ENCODE results near the gene TRAPPC10. TPM values are rescaled to one million over a fixed set of nuclear protein-coding genes. Genes with fewer than 3 reads are reported as not detected.

The TRAPPC10 gene
- total RNA-seq, 4 donors from 2014 or later = 26.0 to 40.3 (median 30.9) TPM

GRCh38 chr21:43988506-43989230 lies 23.4 kb upstream of the TRAPPC10 start:
- TF ChIP-seq CTCF (IDR thresholded peaks at IDR 0.05; ENCODE audit: low read depth) = no peak

DNA sequence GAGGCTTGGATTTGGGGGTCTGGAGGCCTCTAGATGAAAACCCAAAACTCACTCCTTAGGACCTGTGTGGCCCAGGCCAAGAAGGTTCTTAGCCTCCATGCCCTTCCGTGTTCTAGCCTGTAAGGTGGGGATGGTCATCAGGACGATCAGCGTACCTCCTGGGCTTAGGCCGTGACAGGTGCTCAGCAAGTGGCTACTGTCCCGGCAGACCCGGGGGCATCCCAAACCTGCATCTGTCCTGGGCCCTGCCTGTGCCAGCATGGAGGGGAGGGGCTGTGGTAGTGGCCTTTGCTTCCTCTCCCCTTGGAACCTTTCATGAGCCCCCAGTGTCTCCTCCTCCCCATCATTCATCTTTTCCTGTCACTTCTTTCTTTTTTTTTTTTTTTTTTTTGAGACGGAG lies 22.7 kb upstream of the TRAPPC10 start:
- TF ChIP-seq CTCF (IDR thresholded peaks at IDR 0.05; ENCODE audit: low read depth) = no peak

DNA sequence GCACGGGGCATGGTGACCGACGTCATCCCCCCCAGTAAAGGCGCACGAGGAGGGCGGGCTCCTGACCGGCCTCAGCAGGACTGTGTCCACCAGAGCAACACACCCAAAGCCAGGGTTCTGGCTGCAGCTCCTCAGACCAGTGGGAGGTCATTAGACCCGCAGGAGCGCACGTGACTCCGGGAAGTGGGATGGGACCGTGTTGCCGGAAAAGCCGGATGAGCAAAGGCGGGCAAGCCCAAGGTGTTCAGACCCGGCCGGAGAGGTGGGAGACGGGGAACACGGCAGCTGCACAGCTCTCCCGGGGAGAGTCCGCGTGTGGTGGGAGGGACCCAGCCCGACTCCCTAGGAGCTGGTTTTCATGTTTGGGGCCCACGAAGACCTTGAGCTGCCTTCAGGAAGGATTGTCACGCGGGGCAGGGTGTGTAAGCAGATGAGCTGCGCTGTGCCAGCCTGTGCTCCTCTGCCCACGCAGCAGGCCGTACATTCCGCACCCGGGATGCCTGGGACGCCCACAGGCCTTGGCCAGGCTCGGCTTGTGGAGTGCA lies 20.6 kb upstream of the TRAPPC10 start:
- no peak for TF ChIP-seq CTCF (IDR thresholded peaks at IDR 0.05; ENCODE audit: low read depth)

- TF ChIP-seq CTCF (IDR thresholded peaks at IDR 0.05; ENCODE audit: low read depth) = no peak
These were observed 20.0 kb upstream of the TRAPPC10 start for GRCh38 chr21:43992121-43992520.

- no peak for TF ChIP-seq CTCF (IDR thresholded peaks at IDR 0.05; ENCODE audit: low read depth)
These were observed 18.6 kb upstream of the TRAPPC10 start for GRCh38 chr21:43993420-43993934.

GRCh38 chr21:43994085-43994484 lies 18.0 kb upstream of the TRAPPC10 start:
- no peak for TF ChIP-seq CTCF (IDR thresholded peaks at IDR 0.05; ENCODE audit: low read depth)

- no peak for TF ChIP-seq CTCF (IDR thresholded peaks at IDR 0.05; ENCODE audit: low read depth)
These were observed 17.5 kb upstream of the TRAPPC10 start for GRCh38 chr21:43994646-43995045.

Data from subcutaneous adipose tissue (tissue), 4 donors.